Measurements from ENCODE around the gene AMZ1.

DNA sequence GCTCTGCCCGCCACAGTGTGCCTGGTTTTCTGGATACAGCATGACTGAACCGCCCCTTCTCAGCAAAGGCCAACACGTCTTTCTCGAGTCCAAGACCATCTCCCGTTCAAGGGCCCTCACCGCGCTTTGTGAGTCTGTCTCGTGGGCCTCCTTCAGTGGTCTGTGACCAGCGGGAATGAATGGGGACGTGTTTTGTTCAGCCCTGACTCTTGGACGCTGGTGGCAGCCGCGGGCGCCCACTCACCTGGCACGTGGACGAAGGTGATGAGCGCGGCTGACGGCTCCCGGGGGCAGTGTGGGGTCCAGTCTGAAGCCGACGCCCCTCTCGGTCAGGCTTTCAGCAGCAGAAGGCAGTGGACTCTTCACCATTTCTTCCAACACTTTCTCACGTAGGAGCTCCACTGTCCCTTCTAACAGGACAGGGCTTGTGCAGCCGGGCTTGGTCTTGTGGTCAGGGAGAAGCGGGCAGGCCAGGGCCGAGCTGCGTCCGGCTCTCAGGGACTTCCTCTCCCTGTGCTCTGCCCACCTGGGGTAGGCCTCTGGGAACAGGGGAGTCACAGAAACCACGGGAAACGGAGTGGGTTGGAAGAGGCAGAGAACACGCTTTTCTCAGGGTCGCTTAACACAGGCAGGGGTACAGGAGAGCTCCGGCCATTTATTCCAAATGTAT is 30.4 kb downstream of the AMZ1 start:
- TF ChIP-seq CREB1 (CRISPR knock-in tag; IDR thresholded peaks at IDR 0.05): no peak
- TF ChIP-seq, protein P1, sequence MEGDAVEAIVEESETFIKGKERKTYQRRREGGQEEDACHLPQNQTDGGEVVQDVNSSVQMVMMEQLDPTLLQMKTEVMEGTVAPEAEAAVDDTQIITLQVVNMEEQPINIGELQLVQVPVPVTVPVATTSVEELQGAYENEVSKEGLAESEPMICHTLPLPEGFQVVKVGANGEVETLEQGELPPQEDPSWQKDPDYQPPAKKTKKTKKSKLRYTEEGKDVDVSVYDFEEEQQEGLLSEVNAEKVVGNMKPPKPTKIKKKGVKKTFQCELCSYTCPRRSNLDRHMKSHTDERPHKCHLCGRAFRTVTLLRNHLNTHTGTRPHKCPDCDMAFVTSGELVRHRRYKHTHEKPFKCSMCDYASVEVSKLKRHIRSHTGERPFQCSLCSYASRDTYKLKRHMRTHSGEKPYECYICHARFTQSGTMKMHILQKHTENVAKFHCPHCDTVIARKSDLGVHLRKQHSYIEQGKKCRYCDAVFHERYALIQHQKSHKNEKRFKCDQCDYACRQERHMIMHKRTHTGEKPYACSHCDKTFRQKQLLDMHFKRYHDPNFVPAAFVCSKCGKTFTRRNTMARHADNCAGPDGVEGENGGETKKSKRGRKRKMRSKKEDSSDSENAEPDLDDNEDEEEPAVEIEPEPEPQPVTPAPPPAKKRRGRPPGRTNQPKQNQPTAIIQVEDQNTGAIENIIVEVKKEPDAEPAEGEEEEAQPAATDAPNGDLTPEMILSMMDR (IDR thresholded peaks at IDR 0.05): no peak
- TF ChIP-seq, protein P2, sequence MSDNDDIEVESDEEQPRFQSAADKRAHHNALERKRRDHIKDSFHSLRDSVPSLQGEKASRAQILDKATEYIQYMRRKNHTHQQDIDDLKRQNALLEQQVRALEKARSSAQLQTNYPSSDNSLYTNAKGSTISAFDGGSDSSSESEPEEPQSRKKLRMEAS (CRISPR knock-in tag; IDR thresholded peaks at IDR 0.05): no peak
- no peak for TF ChIP-seq IRF2 (CRISPR knock-in tag; IDR thresholded peaks at IDR 0.05; ENCODE audit: borderline replicate concordance, low read depth)
- no peak for TF ChIP-seq NFYB (CRISPR knock-in tag; conservative IDR thresholded peaks at IDR 0.05; ENCODE audit: low read depth)
- no peak for TF ChIP-seq ESRRA (CRISPR knock-in tag; IDR thresholded peaks at IDR 0.05; ENCODE audit: borderline replicate concordance)
- no peak for TF ChIP-seq TP53 (CRISPR knock-in tag; IDR thresholded peaks at IDR 0.05)
